OCI-LY7 (cell line): ENCODE measurements around the gene TMEFF1.

ENCODE experiments used
- EZH2phosphoT487 ChIP-seq: fragments of 200-600 bp; sonication (generic); IDR thresholded peaks from 2 replicates; pipeline ENCODE4 v1.6.1; 2018; ENCODE audit warnings: low read depth, borderline replicate concordance, mild to moderate bottlenecking, mixed run types, antibody characterized with exemption, low read length, moderate library complexity, mixed read lengths
- TF ChIP-seq, protein P1 (sequence below): fragments of 200-600 bp; sonication (generic); conservative IDR thresholded peaks from 2 replicates; pipeline ENCODE4 v1.5.1; 2014; ENCODE audit warnings: mild to moderate bottlenecking, antibody characterized with exemption, low read length, moderate library complexity, mixed read lengths

DNA sequence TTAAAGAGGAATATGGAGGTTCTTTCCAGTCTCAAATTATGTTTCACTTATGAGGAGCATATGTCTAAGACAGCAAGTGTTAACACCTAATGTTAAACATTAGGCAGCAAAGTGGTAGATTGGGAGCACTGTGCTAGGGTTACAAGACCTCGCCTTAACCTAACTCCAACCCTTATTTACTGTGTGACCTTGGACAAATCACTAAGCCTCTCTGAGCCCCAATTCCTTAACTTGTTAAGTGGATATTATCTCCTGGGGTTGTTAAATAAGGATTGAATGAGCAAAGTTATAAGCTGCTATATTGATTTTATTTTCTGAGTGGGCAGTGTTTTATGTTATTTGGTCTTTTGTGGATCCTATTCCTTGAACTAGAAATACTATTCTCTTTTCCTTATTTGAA lies 38.3 kb downstream of the TMEFF1 start:
- TF ChIP-seq EZH2phosphoT487, result no peak
- TF ChIP-seq, protein P1, sequence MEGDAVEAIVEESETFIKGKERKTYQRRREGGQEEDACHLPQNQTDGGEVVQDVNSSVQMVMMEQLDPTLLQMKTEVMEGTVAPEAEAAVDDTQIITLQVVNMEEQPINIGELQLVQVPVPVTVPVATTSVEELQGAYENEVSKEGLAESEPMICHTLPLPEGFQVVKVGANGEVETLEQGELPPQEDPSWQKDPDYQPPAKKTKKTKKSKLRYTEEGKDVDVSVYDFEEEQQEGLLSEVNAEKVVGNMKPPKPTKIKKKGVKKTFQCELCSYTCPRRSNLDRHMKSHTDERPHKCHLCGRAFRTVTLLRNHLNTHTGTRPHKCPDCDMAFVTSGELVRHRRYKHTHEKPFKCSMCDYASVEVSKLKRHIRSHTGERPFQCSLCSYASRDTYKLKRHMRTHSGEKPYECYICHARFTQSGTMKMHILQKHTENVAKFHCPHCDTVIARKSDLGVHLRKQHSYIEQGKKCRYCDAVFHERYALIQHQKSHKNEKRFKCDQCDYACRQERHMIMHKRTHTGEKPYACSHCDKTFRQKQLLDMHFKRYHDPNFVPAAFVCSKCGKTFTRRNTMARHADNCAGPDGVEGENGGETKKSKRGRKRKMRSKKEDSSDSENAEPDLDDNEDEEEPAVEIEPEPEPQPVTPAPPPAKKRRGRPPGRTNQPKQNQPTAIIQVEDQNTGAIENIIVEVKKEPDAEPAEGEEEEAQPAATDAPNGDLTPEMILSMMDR, result no peak
